ENCODE results near the gene ALKBH8. TPM values are rescaled to one million over a fixed set of nuclear protein-coding genes. Genes with fewer than 3 reads are reported as not detected.
A peak's percentile ranks its signal among the peaks of the same experiment; 100 is the strongest.

Gene ALKBH8
- total and polyA plus RNA-seq, 2 of the 8 experiments (the other 6 are each of a cell fraction or from before 2014, with no cell fraction given): 3.6 to 11.9 TPM

DNA sequence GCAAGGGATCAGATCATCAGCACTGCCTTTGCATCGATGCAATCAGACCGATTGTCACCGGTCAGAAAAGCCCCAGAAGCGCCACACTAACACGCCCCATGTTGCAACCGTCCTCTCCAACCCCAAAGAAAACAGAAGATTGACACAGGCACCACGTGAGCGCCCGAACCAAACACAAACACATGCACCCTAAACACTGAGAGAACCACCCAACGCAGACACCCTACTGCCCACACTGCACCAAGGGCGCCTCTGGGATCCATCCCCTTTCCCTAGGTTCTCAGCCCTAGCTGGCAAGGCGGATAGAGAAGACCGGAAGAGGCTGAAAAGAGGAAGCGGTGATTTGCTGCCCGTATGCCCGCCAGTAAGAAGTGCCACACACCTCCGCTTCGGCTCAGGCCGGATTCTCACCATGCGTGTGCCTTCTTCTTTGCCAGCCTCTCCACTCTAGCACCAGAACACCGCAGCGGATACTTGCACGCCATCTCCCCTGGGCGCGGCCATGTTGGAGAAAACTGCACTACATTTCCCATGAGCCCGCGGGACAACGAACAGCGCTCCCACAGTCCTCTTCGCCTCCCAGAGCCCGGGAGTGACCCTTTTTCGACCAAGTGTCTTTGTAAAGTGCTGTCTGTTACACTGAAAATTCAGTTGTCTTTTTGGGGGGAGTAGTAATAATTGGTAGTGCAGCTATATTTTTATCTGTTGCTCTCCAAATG, at the start of gene ALKBH8 (continued):
- TF ChIP-seq, protein P1, sequence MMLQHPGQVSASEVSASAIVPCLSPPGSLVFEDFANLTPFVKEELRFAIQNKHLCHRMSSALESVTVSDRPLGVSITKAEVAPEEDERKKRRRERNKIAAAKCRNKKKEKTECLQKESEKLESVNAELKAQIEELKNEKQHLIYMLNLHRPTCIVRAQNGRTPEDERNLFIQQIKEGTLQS (IDR thresholded peaks at IDR 0.05; ENCODE audit: insufficient read depth, low read depth, low read length): no peak
- TF ChIP-seq ASH2L (IDR thresholded peaks at IDR 0.05; ENCODE audit: low read length) (peak; percentile 98), SIX5 (IDR thresholded peaks at IDR 0.05; ENCODE audit: low read depth, low read length) (peak; percentile 92), GABPA (IDR thresholded peaks at IDR 0.05; ENCODE audit: borderline replicate concordance, insufficient read depth, low read length) (no peak), POLR2AphosphoS5 (IDR thresholded peaks at IDR 0.05; ENCODE audit: low read depth, low read length) (peak; percentile 63; the same call in 1 of the 2 replicates), RBBP5 (IDR thresholded peaks at IDR 0.05; ENCODE audit: borderline replicate concordance, low read depth, low read length) (peak; percentile 99), BRCA1 (IDR thresholded peaks at IDR 0.05; ENCODE audit: low read depth, low read length) (no peak), EP300 (IDR thresholded peaks at IDR 0.05; ENCODE audit: borderline replicate concordance in 1 of 2, low read depth in 2 of 2, low read length in 2 of 2) (no peak), EZH2 (IDR thresholded peaks at IDR 0.05; ENCODE audit: low read depth, low read length, severe bottlenecking) (no peak), NANOG (IDR thresholded peaks at IDR 0.05; ENCODE audit: insufficient read depth, low read depth, low read length, poor library complexity, severe bottlenecking) (no peak), BACH1 (IDR thresholded peaks at IDR 0.05; ENCODE audit: low read length) (no peak), NRF1 (IDR thresholded peaks at IDR 0.05; ENCODE audit: low read depth, low read length) (no peak), KDM4A (IDR thresholded peaks at IDR 0.05; ENCODE audit: low read depth, low read length, severe bottlenecking) (peak; percentile 100), HDAC2 (IDR thresholded peaks at IDR 0.05; ENCODE audit: borderline replicate concordance in 1 of 2, low read depth in 2 of 2, low read length in 2 of 2) (peak in 1 of 2 experiments; percentile 92; a peak in 1 of 4 replicates), RFX5 (IDR thresholded peaks at IDR 0.05; ENCODE audit: borderline replicate concordance, low read depth, low read length) (no peak), JUND (IDR thresholded peaks at IDR 0.05; ENCODE audit: low read length) (no peak), CTBP2 (IDR thresholded peaks at IDR 0.05; ENCODE audit: borderline replicate concordance, insufficient read depth, insufficient read length, low read length) (no peak), POU5F1 (IDR thresholded peaks at IDR 0.05; ENCODE audit: low read depth, low read length) (no peak), TAF1 (IDR thresholded peaks at IDR 0.05; ENCODE audit: low read depth, low read length) (peak; percentile 83; the same call in 1 of the 2 replicates), SAP30 (IDR thresholded peaks at IDR 0.05; ENCODE audit: insufficient read depth, insufficient replicate concordance, low read length) (peak; percentile 95)
- TF ChIP-seq, protein P2, sequence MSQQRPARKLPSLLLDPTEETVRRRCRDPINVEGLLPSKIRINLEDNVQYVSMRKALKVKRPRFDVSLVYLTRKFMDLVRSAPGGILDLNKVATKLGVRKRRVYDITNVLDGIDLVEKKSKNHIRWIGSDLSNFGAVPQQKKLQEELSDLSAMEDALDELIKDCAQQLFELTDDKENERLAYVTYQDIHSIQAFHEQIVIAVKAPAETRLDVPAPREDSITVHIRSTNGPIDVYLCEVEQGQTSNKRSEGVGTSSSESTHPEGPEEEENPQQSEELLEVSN (IDR thresholded peaks at IDR 0.05): no peak
